ENCODE measurements around the gene SLC18A2.
"Not testable (repeated sequence)": the region's sequence is repeated elsewhere in the genome, so short reads cannot be mapped to it uniquely, and the experiment has no call there.

Gene SLC18A2

DNA sequence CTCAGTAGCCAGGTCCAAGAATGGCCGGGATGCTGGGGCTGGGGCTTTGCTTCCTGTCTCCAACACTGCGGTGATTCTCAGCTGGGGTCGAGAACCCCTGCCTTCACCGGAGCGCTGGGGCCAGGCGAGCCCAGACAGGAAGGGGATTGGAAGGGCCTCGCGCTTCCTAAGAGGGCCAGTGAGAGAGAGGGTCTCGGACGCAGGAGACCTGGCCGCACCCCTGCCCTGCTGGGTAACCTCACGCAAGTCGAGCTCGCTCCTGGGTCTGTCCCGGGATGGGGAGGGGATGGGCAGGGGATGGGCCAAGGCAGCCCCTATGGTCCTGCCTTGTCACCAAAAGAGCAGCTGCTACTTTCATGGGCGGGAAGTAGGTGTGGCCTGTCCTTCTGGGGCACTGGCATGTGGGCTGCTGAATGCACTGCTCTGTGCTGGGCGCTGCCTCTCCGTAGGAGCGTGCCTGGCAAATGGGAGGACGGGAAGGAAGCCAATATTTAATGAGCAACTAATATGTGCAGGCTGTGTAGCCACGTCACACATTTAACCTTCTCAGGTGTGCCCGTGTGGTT is 23.6 kb upstream of the SLC18A2 start:
- TF ChIP-seq POLR2A (IDR thresholded peaks at IDR 0.05; ENCODE audit: low read depth, low read length) (no peak), POU2F2 (IDR thresholded peaks at IDR 0.05; ENCODE audit: low read depth, low read length) (no peak), POLR2AphosphoS5 (IDR thresholded peaks at IDR 0.05; ENCODE audit: low read depth, low read length) (no peak), SPI1 (IDR thresholded peaks at IDR 0.05; ENCODE audit: low read depth, low read length) (no peak), PAX5 (IDR thresholded peaks at IDR 0.05; ENCODE audit: insufficient read depth, low read length, severe bottlenecking) (no peak), TAF1 (IDR thresholded peaks at IDR 0.05; ENCODE audit: low read depth, low read length) (no peak)
- DNase-seq (ENCODE audit: insufficient read length, low spot score): peak; percentile 44

DNA sequence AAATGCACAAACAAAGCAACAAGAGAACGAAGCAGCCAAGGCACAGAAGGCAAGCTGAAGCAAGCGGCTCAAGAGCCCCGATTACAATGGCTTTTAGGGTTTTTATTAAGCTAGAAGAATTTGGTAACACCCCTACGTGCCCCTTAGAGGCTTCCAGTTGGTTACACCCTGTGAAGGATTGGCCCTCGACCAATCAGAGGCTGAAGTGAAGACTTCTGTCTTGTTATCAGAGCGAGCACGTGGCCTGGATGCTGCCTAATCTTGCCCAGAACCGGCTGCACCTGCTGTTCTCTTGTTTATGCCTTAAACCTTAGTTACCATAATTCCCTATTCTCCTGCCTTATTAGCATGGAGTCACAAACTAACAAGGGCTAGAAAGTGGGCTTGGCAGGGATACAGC is 22.3 kb upstream of the SLC18A2 start:
- FAIRE-seq (no peak), DNase-seq (ENCODE audit: insufficient read length, low spot score) (no peak)
- no peak for TF ChIP-seq POLR2A (IDR thresholded peaks at IDR 0.05; ENCODE audit: low read depth, low read length)
- TF ChIP-seq POU2F2 (IDR thresholded peaks at IDR 0.05; ENCODE audit: low read depth, low read length): no peak
- no peak for TF ChIP-seq PAX5 (IDR thresholded peaks at IDR 0.05; ENCODE audit: insufficient read depth, low read length, severe bottlenecking)
- TF ChIP-seq TAF1 (IDR thresholded peaks at IDR 0.05; ENCODE audit: low read depth, low read length): no peak
- TF ChIP-seq SPI1 (IDR thresholded peaks at IDR 0.05; ENCODE audit: low read depth, low read length): no peak
- no peak for TF ChIP-seq POLR2AphosphoS5 (IDR thresholded peaks at IDR 0.05; ENCODE audit: low read depth, low read length)

More for the DNA sequence above, 23.6 kb upstream of the SLC18A2 start:
- peak; percentile 5 for FAIRE-seq

DNA sequence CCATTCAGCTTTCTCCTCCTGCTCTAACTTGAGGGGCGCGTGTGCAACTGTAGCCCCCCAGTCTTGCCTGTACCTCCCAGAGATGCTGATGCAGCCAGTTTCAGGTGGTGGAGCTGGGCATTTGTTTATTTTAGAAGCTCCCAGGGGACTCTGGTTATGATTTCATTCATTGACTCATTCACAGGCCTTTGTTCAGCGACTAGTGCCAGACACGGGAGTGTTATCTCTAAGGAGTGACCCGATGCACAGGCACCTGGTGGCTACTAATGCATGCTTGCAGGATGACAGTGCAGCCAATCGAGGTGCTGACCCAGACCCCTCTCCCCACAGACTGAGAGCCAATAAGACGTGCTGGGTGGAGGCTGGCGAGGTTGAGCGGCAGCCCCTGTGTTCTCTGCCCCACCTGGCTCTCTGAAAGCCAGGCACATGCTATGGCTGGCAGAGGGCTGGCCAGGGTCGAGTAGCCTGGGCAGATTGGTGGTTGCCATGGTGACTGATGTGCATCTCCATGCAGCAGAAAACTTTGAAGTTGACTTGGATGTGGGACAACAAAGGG is 19.7 kb upstream of the SLC18A2 start:
- no peak for FAIRE-seq
- TF ChIP-seq POU2F2 (IDR thresholded peaks at IDR 0.05; ENCODE audit: low read depth, low read length): no peak
- no peak for TF ChIP-seq POLR2AphosphoS5 (IDR thresholded peaks at IDR 0.05; ENCODE audit: low read depth, low read length)
- TF ChIP-seq SPI1 (IDR thresholded peaks at IDR 0.05; ENCODE audit: low read depth, low read length): no peak
- no peak for TF ChIP-seq TAF1 (IDR thresholded peaks at IDR 0.05; ENCODE audit: low read depth, low read length)
- no peak for TF ChIP-seq PAX5 (IDR thresholded peaks at IDR 0.05; ENCODE audit: insufficient read depth, low read length, severe bottlenecking)
- TF ChIP-seq POLR2A (IDR thresholded peaks at IDR 0.05; ENCODE audit: low read depth, low read length): no peak
- no peak for DNase-seq (ENCODE audit: insufficient read length, low spot score)

DNA sequence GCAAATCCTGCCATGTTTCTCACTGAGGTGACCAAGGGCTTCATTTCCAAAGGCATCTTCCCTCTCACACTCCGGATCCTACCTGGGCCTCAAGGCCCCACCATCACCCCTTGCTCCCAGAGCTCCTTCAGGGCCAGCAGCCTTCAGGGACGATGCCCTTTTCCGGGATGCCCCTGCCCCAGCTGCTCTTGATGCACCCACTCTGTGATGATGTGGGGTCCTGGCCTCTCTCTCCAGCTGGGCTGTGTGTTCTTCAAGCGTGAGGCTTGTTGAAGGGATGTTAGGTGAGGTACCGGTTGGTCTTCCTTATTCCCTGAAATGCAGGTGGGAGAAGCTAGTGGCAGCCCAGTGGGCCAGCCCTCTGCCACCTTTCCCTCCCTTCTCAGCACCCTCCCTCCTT is 18.4 kb upstream of the SLC18A2 start:
- no peak for FAIRE-seq

DNA sequence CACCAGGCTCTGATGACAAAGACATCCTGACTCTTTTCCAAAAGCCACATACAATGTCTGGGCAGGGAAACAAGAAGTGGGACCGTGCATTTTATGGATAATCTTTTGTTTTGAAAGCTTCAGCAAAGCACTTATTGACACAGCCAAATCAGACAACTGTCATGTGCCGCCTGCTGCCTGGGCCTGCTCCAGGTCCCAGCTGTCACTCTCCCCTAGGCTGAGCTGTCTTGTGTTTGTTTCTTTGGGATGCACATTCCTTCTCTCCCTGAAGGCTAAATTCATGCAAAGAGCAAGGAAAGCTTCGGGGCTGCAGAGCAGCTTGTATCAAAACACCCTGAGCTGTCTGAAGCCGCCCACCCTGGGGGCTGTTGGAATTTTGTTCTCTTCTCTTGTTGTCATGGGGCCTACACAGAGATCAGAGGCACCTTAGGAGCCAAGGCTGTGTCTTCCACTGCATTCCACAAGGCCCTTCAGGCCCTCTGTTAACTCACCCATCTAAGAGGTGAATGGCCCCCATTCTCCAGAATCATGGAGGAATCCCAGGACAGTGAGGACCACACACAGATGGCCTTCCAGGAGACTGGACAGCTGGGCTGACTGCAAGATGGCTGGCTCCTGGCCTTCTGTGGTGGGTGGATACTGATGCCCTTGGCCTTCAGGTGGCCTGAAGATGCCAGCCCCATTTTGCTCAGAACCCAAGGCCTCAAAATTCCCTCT is 17.8 kb upstream of the SLC18A2 start:
- DNase-seq (ENCODE audit: insufficient read length, low spot score) (no peak), FAIRE-seq (no peak)
- TF ChIP-seq POLR2A (IDR thresholded peaks at IDR 0.05; ENCODE audit: low read depth, low read length): no peak
- TF ChIP-seq TAF1 (IDR thresholded peaks at IDR 0.05; ENCODE audit: low read depth, low read length): no peak
- TF ChIP-seq POU2F2 (IDR thresholded peaks at IDR 0.05; ENCODE audit: low read depth, low read length): no peak
- no peak for TF ChIP-seq POLR2AphosphoS5 (IDR thresholded peaks at IDR 0.05; ENCODE audit: low read depth, low read length)
- TF ChIP-seq SPI1 (IDR thresholded peaks at IDR 0.05; ENCODE audit: low read depth, low read length): no peak
- TF ChIP-seq PAX5 (IDR thresholded peaks at IDR 0.05; ENCODE audit: insufficient read depth, low read length, severe bottlenecking): no peak

More for the DNA sequence above, 18.4 kb upstream of the SLC18A2 start:
- DNase-seq (ENCODE audit: insufficient read length, low spot score): no peak
- no peak for TF ChIP-seq PAX5 (IDR thresholded peaks at IDR 0.05; ENCODE audit: insufficient read depth, low read length, severe bottlenecking)
- TF ChIP-seq SPI1 (IDR thresholded peaks at IDR 0.05; ENCODE audit: low read depth, low read length): no peak
- no peak for TF ChIP-seq POLR2A (IDR thresholded peaks at IDR 0.05; ENCODE audit: low read depth, low read length)
- TF ChIP-seq POLR2AphosphoS5 (IDR thresholded peaks at IDR 0.05; ENCODE audit: low read depth, low read length): no peak
- no peak for TF ChIP-seq TAF1 (IDR thresholded peaks at IDR 0.05; ENCODE audit: low read depth, low read length)
- no peak for TF ChIP-seq POU2F2 (IDR thresholded peaks at IDR 0.05; ENCODE audit: low read depth, low read length)

DNA sequence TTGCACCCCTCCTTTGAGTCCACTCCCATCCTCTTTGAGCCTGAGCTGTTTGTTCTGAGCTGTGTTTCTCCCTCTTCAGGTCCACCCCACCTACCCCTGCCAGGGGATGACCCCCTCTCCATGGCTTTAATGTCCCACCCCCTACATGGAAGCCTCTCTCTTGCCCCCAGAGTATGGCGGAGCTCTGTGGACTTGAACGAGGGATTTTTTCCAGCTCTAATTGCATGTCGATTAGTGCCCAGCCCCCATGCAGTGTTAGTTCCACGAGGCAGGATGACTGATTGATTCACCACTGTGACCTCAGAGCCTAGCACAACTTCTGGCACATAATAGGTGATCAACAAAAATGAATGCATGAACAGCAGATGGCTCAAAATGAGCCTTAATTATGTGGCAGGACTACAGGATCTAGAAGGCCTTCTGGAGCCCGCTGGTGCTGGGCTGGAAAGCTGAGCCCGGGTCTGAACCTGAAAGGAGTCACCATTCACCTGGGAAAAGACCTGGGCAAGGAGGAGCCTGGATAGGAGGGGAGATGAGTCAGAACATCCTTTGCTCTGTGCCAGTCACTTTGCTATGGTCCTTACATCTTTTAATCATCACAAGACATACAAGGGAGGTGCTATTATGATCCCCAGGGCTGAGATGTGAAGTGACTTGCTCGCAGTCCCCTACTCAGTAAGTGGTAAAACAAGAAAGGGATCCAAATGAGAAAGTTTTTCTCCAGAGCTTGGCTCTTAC is 17.1 kb upstream of the SLC18A2 start:
- no peak for DNase-seq (ENCODE audit: insufficient read length, low spot score)
- no peak for TF ChIP-seq TAF1 (IDR thresholded peaks at IDR 0.05; ENCODE audit: low read depth, low read length)
- no peak for TF ChIP-seq POU2F2 (IDR thresholded peaks at IDR 0.05; ENCODE audit: low read depth, low read length)
- TF ChIP-seq PAX5 (IDR thresholded peaks at IDR 0.05; ENCODE audit: insufficient read depth, low read length, severe bottlenecking): no peak
- TF ChIP-seq POLR2AphosphoS5 (IDR thresholded peaks at IDR 0.05; ENCODE audit: low read depth, low read length): no peak
- no peak for TF ChIP-seq SPI1 (IDR thresholded peaks at IDR 0.05; ENCODE audit: low read depth, low read length)
- TF ChIP-seq POLR2A (IDR thresholded peaks at IDR 0.05; ENCODE audit: low read depth, low read length): no peak
- FAIRE-seq: no peak

DNA sequence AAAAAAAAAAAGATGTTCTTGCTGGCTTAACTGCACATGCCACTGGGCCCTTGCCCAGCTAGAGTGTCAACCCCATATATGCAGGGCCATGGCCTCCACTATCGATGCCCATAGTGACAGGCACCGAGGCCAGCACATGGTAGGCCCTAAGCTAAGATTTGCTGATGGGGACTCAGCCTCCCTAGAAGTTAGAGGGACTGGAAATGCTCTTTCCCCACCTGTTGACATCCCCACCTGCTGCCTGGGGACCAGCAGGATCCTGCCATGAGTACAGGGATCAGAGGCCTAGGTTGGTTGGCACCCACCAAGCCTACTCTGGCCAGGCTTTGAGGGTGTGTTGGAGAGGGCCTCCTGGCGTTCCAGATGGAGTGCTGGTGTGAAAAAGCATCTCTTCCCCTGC is 16.0 kb upstream of the SLC18A2 start:
- no peak for TF ChIP-seq TAF1 (IDR thresholded peaks at IDR 0.05; ENCODE audit: low read depth, low read length)
- FAIRE-seq (no peak), DNase-seq (ENCODE audit: insufficient read length, low spot score) (no peak)

DNA sequence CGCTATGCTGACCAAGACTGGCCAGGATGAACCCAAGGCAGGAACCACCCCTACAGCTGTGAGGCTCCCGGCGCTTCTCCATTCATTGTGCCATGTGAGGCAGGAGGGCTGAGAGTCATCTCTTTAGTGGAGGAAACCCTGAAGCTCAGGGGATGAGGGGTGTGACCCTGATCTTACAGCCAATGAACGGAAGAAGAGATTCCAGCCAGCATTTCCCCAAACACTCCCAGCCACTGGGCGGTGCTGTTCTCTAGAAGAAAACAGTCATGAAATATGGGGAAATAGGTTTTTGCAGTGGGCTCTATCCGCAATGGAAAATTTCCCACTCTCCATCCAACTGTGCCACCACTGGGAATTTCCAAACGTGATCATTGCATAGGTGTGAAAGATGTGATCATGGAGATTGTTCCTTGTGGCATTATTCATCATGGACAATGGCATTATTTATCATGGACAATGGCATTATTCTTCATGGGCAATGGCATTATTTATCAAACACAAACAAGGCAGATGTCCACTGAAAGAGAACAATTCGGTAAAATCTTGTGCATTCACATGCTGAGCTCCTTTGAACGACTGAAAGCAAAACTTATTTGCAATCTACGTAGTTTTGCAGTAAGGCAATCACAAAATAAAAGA is 14.0 kb upstream of the SLC18A2 start:
- no peak for TF ChIP-seq POU2F2 (IDR thresholded peaks at IDR 0.05; ENCODE audit: low read depth, low read length)
- no peak for TF ChIP-seq POLR2AphosphoS5 (IDR thresholded peaks at IDR 0.05; ENCODE audit: low read depth, low read length)
- no peak for TF ChIP-seq TAF1 (IDR thresholded peaks at IDR 0.05; ENCODE audit: low read depth, low read length)
- no peak for TF ChIP-seq SPI1 (IDR thresholded peaks at IDR 0.05; ENCODE audit: low read depth, low read length)
- TF ChIP-seq POLR2A (IDR thresholded peaks at IDR 0.05; ENCODE audit: low read depth, low read length): no peak
- TF ChIP-seq PAX5 (IDR thresholded peaks at IDR 0.05; ENCODE audit: insufficient read depth, low read length, severe bottlenecking): no peak
- DNase-seq (ENCODE audit: insufficient read length, low spot score) (no peak), FAIRE-seq (no peak)

DNA sequence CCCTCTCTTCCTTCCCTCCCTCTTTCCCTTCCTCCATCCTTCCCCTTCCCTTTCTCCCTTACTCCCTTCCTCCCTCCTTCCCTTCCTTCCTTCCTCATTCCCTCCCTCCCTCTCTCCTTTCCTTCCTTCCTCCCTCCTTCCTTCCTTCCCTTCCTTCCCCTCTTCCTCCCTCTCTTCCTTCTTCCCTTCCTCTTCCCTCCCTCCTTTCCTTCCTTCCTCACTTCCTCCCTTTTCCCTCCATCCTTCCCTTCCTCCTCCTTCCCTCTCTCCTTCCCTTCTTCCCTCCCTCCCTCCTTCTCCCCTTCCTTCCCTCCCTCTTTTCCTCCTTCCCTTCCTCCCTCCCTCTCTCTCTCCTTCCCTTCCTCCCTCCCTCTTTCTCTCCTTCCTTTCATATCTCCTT is 12.7 kb upstream of the SLC18A2 start:
- TF ChIP-seq POLR2AphosphoS5 (IDR thresholded peaks at IDR 0.05; ENCODE audit: low read depth, low read length) (no peak), PAX5 (IDR thresholded peaks at IDR 0.05; ENCODE audit: insufficient read depth, low read length, severe bottlenecking) (no peak), SPI1 (IDR thresholded peaks at IDR 0.05; ENCODE audit: low read depth, low read length) (no peak), POLR2A (IDR thresholded peaks at IDR 0.05; ENCODE audit: low read depth, low read length) (no peak), TAF1 (IDR thresholded peaks at IDR 0.05; ENCODE audit: low read depth, low read length) (no peak), POU2F2 (IDR thresholded peaks at IDR 0.05; ENCODE audit: low read depth, low read length) (no peak)
- DNase-seq (ENCODE audit: insufficient read length, low spot score) (no peak), FAIRE-seq (no peak)

DNA sequence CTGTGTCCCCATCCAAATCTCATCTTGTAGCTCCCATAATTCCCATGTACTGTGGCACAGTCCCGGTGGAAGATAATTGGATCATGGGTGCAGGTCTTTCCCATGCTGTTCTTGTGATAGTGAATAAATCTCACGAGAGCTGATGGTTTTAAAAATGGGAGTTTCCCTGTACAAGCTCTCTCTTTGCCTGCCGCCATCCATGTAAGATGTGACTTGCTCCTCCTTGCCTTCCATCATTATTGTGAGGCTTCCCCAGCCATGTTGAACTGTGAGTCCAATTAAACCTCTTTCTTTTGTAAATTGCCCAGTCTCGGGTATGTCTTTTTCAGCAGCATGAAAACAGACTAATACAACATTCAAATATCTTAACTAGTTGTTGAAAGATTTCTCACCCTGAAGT is 10.8 kb upstream of the SLC18A2 start:
- not testable (repeated sequence) for DNase-seq (ENCODE audit: insufficient read length, low spot score); FAIRE-seq

All from GM12891 (cell line).